HepG2 (cell line): Measurements from ENCODE around the gene SLC6A12. TPM values are rescaled to one million over a fixed set of nuclear protein-coding genes. Genes with fewer than 3 reads are reported as not detected.

ENCODE experiments used
- ATAC-seq: fragments of 200-7000 bp; cut with Tn5 transposase; 3 replicates; pipeline ENCODE4 v1.9.1; 2020; ENCODE audit warnings: mild to moderate bottlenecking, moderate library complexity
- BruUV-seq: library from RNA; stranded (reverse); fragments of 400-500 nt; replicated peaks from 2 replicates; lab custom pipeline; 2021; lab: Mats Ljungman, UMichigan
- CTCF ChIA-PET: fragments of 300-600 bp; formaldehyde crosslinking; extraction: SDS; loops from one replicate; lab custom pipeline; 2021; ENCODE audit warnings: low total read pairs, inconsistent platforms, low intra/inter-chr PET ratio; lab: Yijun Ruan, JAX
- POLR2A ChIA-PET: fragments of 350-600 bp; sonication (Branson Sonifier 250); formaldehyde crosslinking; loops from one replicate; lab custom pipeline; 2020; ENCODE audit warnings: antibody characterized with exemption, inconsistent platforms; lab: Yijun Ruan, JAX
- DNase-seq: peaks from one replicate; pipeline ENCODE4 v3.0.0-alpha.2; 2015; ENCODE audit warnings: low spot score
- FAIRE-seq: peaks from 3 replicates; lab custom pipeline; 2011; peaks lifted over from hg19 to GRCh38; lab: Jason Lieb, UNC
- H2AFZ ChIP-seq: one replicate; pipeline ENCODE4 v1.6.1; 2011; ENCODE audit warnings: low read length, inconsistent platforms
- H3K27ac ChIP-seq: fragments of 300-600 bp; 3 replicates; pipeline ENCODE4 v1.8.0; 2011; ENCODE audit warnings: mixed run types, mild to moderate bottlenecking, mixed read lengths, low read length, inconsistent platforms; ENCODE audit not compliant: insufficient read depth; ENCODE audit errors: extremely low read length
- H3K27me3 ChIP-seq, 2 experiments: fragments of 200-600 bp in 1 of 2; 2 replicates in 1 of 2; 3 replicates in 1 of 2; pipeline versions ENCODE4 v1.6.0 to v1.8.0; 2011; ENCODE audit warnings: low read length in 2 of 2, mild to moderate bottlenecking in 2 of 2, moderate library complexity in 2 of 2, inconsistent platforms in 1 of 2; ENCODE audit not compliant: insufficient read depth in 2 of 2, control insufficient read depth in 1 of 2
- H3K36me3 ChIP-seq, 2 experiments: fragments of 200-600 bp in 1 of 2; replicated peaks in 1 of 2; 2 replicates in 1 of 2; 3 replicates in 1 of 2; pipeline versions ENCODE4 v1.5.1 to v1.8.0; 2011; ENCODE audit warnings: low read length in 2 of 2, inconsistent platforms in 1 of 2; ENCODE audit not compliant: insufficient read depth in 2 of 2, control insufficient read depth in 1 of 2
- H3K4me1 ChIP-seq: 2 replicates; pipeline ENCODE4 v1.5.1; 2012; ENCODE audit warnings: low read length, inconsistent platforms; ENCODE audit not compliant: insufficient read depth
- H3K4me2 ChIP-seq: 2 replicates; pipeline ENCODE4 v1.6.0; 2011; ENCODE audit warnings: low read depth, low read length, inconsistent platforms
- H3K4me3 ChIP-seq, 3 experiments: fragments of 200-600 bp in 1 of 3; sonication (generic), shearing (Covaris generic) in 1 of 3; replicated peaks in 1 of 3; 2 replicates each; pipeline ENCODE4 v1.5.1; 2011 to 2016; ENCODE audit warnings: low read length in 3 of 3, inconsistent platforms in 2 of 3, low read depth in 2 of 3, mild to moderate bottlenecking in 2 of 3, control low read depth in 1 of 3, mixed read lengths in 1 of 3; ENCODE audit not compliant: insufficient read depth in 1 of 3
- H3K79me2 ChIP-seq: one replicate; pipeline ENCODE4 v1.6.1; 2011; ENCODE audit warnings: low read length, inconsistent platforms; ENCODE audit not compliant: insufficient read depth
- H3K9ac ChIP-seq: 2 replicates; pipeline ENCODE4 v1.6.0; 2011; ENCODE audit warnings: mild to moderate bottlenecking, low read depth, low read length, inconsistent platforms; ENCODE audit not compliant: insufficient read depth
- H3K9me3 ChIP-seq: 2 replicates; pipeline ENCODE4 v1.5.1; 2012; ENCODE audit warnings: mild to moderate bottlenecking, low read length
- H4K20me1 ChIP-seq: 2 replicates; pipeline ENCODE4 v1.6.0; 2011; ENCODE audit warnings: inconsistent platforms, mild to moderate bottlenecking, low read length, moderate library complexity; ENCODE audit not compliant: insufficient read depth
- ATF7 ChIP-seq, 2 experiments: fragments of 450-650 bp in 1 of 2; sonication (generic) in 1 of 2; formaldehyde crosslinking in 1 of 2; IDR thresholded peaks; 2 replicates each; pipeline versions ENCODE4 v1.4.0 to v1.6.1; 2016 to 2020; ENCODE audit warnings: antibody characterized with exemption in 1 of 2, mild to moderate bottlenecking in 1 of 2, missing genetic modification reagents in 1 of 2
- DMTF1 ChIP-seq: sonication (generic); formaldehyde crosslinking; IDR thresholded peaks from 2 replicates; pipeline ENCODE4 v1.4.0; 2020; ENCODE audit warnings: mild to moderate bottlenecking, missing genetic modification reagents
- GLMP ChIP-seq: sonication (generic); formaldehyde crosslinking; IDR thresholded peaks from 2 replicates; pipeline ENCODE4 v1.9.0; 2021; ENCODE audit warnings: missing genetic modification reagents, mild to moderate bottlenecking, borderline replicate concordance
- GMEB2 ChIP-seq: IDR thresholded peaks from 2 replicates; pipeline ENCODE4 v1.6.1; 2016; ENCODE audit warnings: missing biosample characterization, missing genetic modification reagents, low read depth
- HBP1 ChIP-seq: IDR thresholded peaks from 2 replicates; pipeline ENCODE4 v1.6.1; 2016; ENCODE audit warnings: low read depth, control low read depth
- NBN ChIP-seq: fragments of 450-650 bp; conservative IDR thresholded peaks from 2 replicates; pipeline ENCODE4 v1.6.1; 2017
- NFATC3 ChIP-seq: sonication (generic); formaldehyde crosslinking; IDR thresholded peaks from 2 replicates; pipeline ENCODE4 v1.5.1; 2020; ENCODE audit warnings: mild to moderate bottlenecking, missing genetic modification reagents
- STAG1 ChIP-seq: sonication (generic); formaldehyde crosslinking; IDR thresholded peaks from 2 replicates; pipeline ENCODE4 v1.4.0; 2020; ENCODE audit warnings: missing genetic modification reagents
- TERF1 ChIP-seq: sonication (generic); formaldehyde crosslinking; IDR thresholded peaks from 2 replicates; pipeline ENCODE4 v1.8.0; 2022; ENCODE audit warnings: mild to moderate bottlenecking, missing genetic modification reagents, moderate library complexity
- THAP11 ChIP-seq: IDR thresholded peaks from 2 replicates; pipeline ENCODE4 v1.6.1; 2016; ENCODE audit warnings: missing biosample characterization, missing genetic modification reagents
- TOPORS ChIP-seq: sonication (generic); formaldehyde crosslinking; IDR thresholded peaks from 2 replicates; pipeline ENCODE4 v1.8.0; 2023; ENCODE audit warnings: mild to moderate bottlenecking, missing genetic modification reagents
- ZBTB26 ChIP-seq: IDR thresholded peaks from 2 replicates; pipeline ENCODE4 v1.6.1; 2016; ENCODE audit warnings: missing compliant biosample characterization, missing genetic modification reagents, borderline replicate concordance
- ZNF484 ChIP-seq: sonication (generic); formaldehyde crosslinking; IDR thresholded peaks from 2 replicates; pipeline ENCODE4 v1.5.1; 2020; ENCODE audit warnings: mild to moderate bottlenecking, low read depth, missing genetic modification reagents, borderline replicate concordance
- ZNF510 ChIP-seq: sonication (generic); formaldehyde crosslinking; IDR thresholded peaks from 2 replicates; pipeline ENCODE4 v1.4.0; 2020; ENCODE audit warnings: low read depth, mild to moderate bottlenecking, missing genetic modification reagents
- WGBS: methylation state at CpG from one replicate; pipeline ENCODE4 v1.1.6; 2017; ENCODE audit warnings: low lambda C conversion rate; 5-methylcytosine and 5-hydroxymethylcytosine counted together
- in situ Hi-C: cut with HindIII; loops from 2 replicates; pipeline ENCODE4 v1.10.0; 2017; ENCODE audit warnings: low pct_unique_long_range_greater_than_20kb; ENCODE audit not compliant: extremely low pct_ligation_motif_present
- intact Hi-C: fragments of 100-400 bp; cut with micrococcal nuclease; formaldehyde crosslinking; loops from one replicate; pipeline ENCODE4 v1.10.0; 2022; ENCODE audit not compliant: unreplicated experiment
- polyA plus RNA-seq, 8 experiments: library from polyadenylated mRNA; depleted of rRNA in 3 of 8; stranded (reverse) in 7 of 8; unstranded in 1 of 8; fragments of >200 nt; fragmentation: Illumina TruSeq in 4 of 8; extraction: Trizol in 4 of 8; gene quantifications; 2 replicates each; pipeline versions ENCODE4 v1.2.1 to v1.2.3, GENCODE V29; 2011 to 2016; ENCODE audit warnings: low read depth in 4 of 8, missing spikeins in 1 of 8, mixed read lengths in 1 of 8; ENCODE audit not compliant: insufficient read depth in 1 of 8
- total RNA-seq, 5 experiments: library from RNA; depleted of rRNA; stranded (reverse); fragments of >200 nt; fragmentation: Illumina TruSeq; extraction: Trizol; gene quantifications; 2 replicates each; pipeline ENCODE4 v1.2.3, GENCODE V29; 2016; ENCODE audit warnings: low read depth in 1 of 5

The SLC6A12 gene
- total and polyA plus RNA-seq, 2 of the 13 experiments (the other 11 are each of a cell fraction or from before 2014, with no cell fraction given), result 3.7 to 18.8 TPM

- DNase-seq (no peak), ATAC-seq (no peak), FAIRE-seq (no peak)
- no peaks in the 10 kb centered on the region for H3K9me3 ChIP-seq
- ChIA-PET POLR2A (no interaction called here), CTCF (no interaction called here)
- peaks cover 3 to 6% of the 10 kb centered on the region in 2 experiments; a peak in 3 of 5 replicates for H3K27me3 ChIP-seq
- H3K27ac ChIP-seq, result no peak overlapping the region
- H4K20me1 ChIP-seq, result no peaks in the 10 kb centered on the region
- no peaks in the 10 kb centered on the region for H3K36me3 ChIP-seq
- TF ChIP-seq NFATC3 (CRISPR knock-in tag) (no peak), ZBTB26 (CRISPR knock-in tag) (no peak), ZNF510 (no peak), DMTF1 (CRISPR knock-in tag) (no peak), TOPORS (CRISPR knock-in tag) (no peak), GMEB2 (CRISPR knock-in tag) (no peak), HBP1 (no peak), ZNF484 (no peak), GLMP (CRISPR knock-in tag) (no peak), TERF1 (CRISPR knock-in tag) (no peak), NBN (no peak), THAP11 (CRISPR knock-in tag) (no peak), STAG1 (CRISPR knock-in tag) (no peak), ATF7 (IDR thresholded peaks at IDR 0.05) (no peak), ATF7 (CRISPR knock-in tag; IDR thresholded peaks at IDR 0.05) (no peak)
- no peaks in the 10 kb centered on the region for H3K79me2 ChIP-seq
- no peak overlapping the region for H3K4me3 ChIP-seq
- no TSS peak for BruUV-seq
- no peak overlapping the region for H3K9ac ChIP-seq
- in situ Hi-C loops, result no loop called here
- no peak overlapping the region for H3K4me2 ChIP-seq
- intact Hi-C loops, result no loop called here
- no peak overlapping the region for H2AFZ ChIP-seq
- H3K4me1 ChIP-seq, result peaks cover 24% of the 10 kb centered on the region
- 52% methylated on average over 17 of the region's 18 CpGs for WGBS
Observed at GRCh38 chr12:227923-228845, 14.2 kb upstream of the SLC6A12 start.
